ENCODE results near the gene SIPA1.

Gene SIPA1

GRCh38 chr11:65625628-65626342, 12.1 kb upstream of the SIPA1 start:
- no peak overlapping the region for H4K8ac ChIP-seq (ENCODE audit: low read length)
- DNase-seq = no peak
- H3K79me1 ChIP-seq (replicated peaks; ENCODE audit: low read length, poor library complexity, severe bottlenecking) = peaks cover 51% of the 10 kb centered on the region
- no peak overlapping the region for H3K9ac ChIP-seq (ENCODE audit: low read length)
- no peak overlapping the region for H2BK12ac ChIP-seq (ENCODE audit: low read length in 2 of 2)
- H4K91ac ChIP-seq (ENCODE audit: low read length) = no peak overlapping the region
- H2BK15ac ChIP-seq (ENCODE audit: low read depth, poor library complexity, severe bottlenecking) = no peak overlapping the region
- H2BK120ac ChIP-seq (ENCODE audit: low read depth, low read length) = no peak overlapping the region
- no peak overlapping the region for H2AFZ ChIP-seq (ENCODE audit: low read depth, low read length)
- H3K9me3 ChIP-seq (ENCODE audit: control insufficient read depth, low read length) = no peaks in the 10 kb centered on the region
- WGBS = 90% methylated on average over 30 of the region's 30 CpGs
- H3K4me3 ChIP-seq (ENCODE audit: insufficient read depth in 1 of 2, low read depth in 1 of 2, low read length in 2 of 2) = no peak overlapping the region
- no peaks in the 10 kb centered on the region for H3K27me3 ChIP-seq (ENCODE audit: control insufficient read depth in 1 of 2, insufficient read depth in 1 of 2, low read length in 2 of 2)
- no peak overlapping the region for H2BK5ac ChIP-seq (ENCODE audit: low read depth, low read length, poor library complexity, severe bottlenecking)
- H3K23ac ChIP-seq (ENCODE audit: low read length in 2 of 2) = no peak overlapping the region
- no peak overlapping the region for H3K4ac ChIP-seq (ENCODE audit: low read depth in 1 of 2, low read length in 2 of 2)
- peaks cover 93 to 94% of the 10 kb centered on the region in 2 experiments for H3K36me3 ChIP-seq (ENCODE audit: control insufficient read depth in 1 of 2, insufficient read depth in 2 of 2, low read depth in 1 of 2, low read length in 2 of 2)
- no peak overlapping the region for H3K4me2 ChIP-seq (ENCODE audit: low read length, poor library complexity, severe bottlenecking)
- no peak overlapping the region for H3K18ac ChIP-seq (ENCODE audit: low read depth in 1 of 2, low read length in 2 of 2)
- no peak overlapping the region for H2AK5ac ChIP-seq (ENCODE audit: low read length, severe bottlenecking)
- H3K4me1 ChIP-seq (ENCODE audit: control insufficient read depth, insufficient read depth, low read depth, low read length) = peaks cover 12% of the 10 kb centered on the region
- no peak overlapping the region for H3K27ac ChIP-seq (ENCODE audit: low read length, poor library complexity, severe bottlenecking)
- H3K14ac ChIP-seq (ENCODE audit: low read length in 2 of 2) = no peak overlapping the region

DNA sequence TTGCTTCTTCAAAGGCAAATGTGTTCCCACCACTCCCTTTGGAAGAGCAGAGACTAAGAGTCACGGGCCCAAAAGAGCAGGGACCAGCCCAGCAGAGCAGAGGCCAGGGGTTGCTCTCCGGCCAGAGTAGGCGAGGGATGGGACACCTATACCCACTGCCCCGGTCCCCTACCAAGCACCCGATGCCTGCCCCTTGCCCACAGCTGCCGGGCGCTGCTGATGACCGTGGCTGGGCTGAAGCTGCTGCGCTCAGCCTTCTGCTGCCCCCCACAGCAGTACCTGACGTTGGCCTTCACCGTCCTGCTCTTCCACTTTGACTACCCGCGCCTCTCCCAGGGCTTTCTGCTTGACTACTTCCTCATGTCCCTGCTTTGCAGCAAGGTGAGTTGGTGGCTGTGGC, 10.7 kb upstream of the SIPA1 start:
- Histone ChIP-seq H3K36me3 (ENCODE audit: control insufficient read depth in 1 of 2, insufficient read depth in 2 of 2, low read depth in 1 of 2, low read length in 2 of 2) (peaks cover 91 to 96% of the 10 kb centered on the region in 2 experiments), H2BK5ac (ENCODE audit: low read depth, low read length, poor library complexity, severe bottlenecking) (no peak overlapping the region), H2BK120ac (ENCODE audit: low read depth, low read length) (no peak overlapping the region), H3K9me3 (ENCODE audit: control insufficient read depth, low read length) (no peaks in the 10 kb centered on the region), H4K8ac (ENCODE audit: low read length) (no peak overlapping the region), H2AFZ (ENCODE audit: low read depth, low read length) (no peak overlapping the region), H3K79me1 (replicated peaks; ENCODE audit: low read length, poor library complexity, severe bottlenecking) (peaks cover 50% of the 10 kb centered on the region), H3K9ac (ENCODE audit: low read length) (no peak overlapping the region), H2AK5ac (ENCODE audit: low read length, severe bottlenecking) (no peak overlapping the region), H4K91ac (ENCODE audit: low read length) (no peak overlapping the region), H3K4me2 (ENCODE audit: low read length, poor library complexity, severe bottlenecking) (no peak overlapping the region), H3K4ac (ENCODE audit: low read depth in 1 of 2, low read length in 2 of 2) (no peak overlapping the region), H2BK12ac (ENCODE audit: low read length in 2 of 2) (no peak overlapping the region), H3K27me3 (ENCODE audit: control insufficient read depth in 1 of 2, insufficient read depth in 1 of 2, low read length in 2 of 2) (no peaks in the 10 kb centered on the region), H3K4me1 (ENCODE audit: control insufficient read depth, insufficient read depth, low read depth, low read length) (peaks cover 6% of the 10 kb centered on the region), H3K27ac (ENCODE audit: low read length, poor library complexity, severe bottlenecking) (no peak overlapping the region), H3K18ac (ENCODE audit: low read depth in 1 of 2, low read length in 2 of 2) (no peak overlapping the region), H3K14ac (ENCODE audit: low read length in 2 of 2) (no peak overlapping the region), H2BK15ac (ENCODE audit: low read depth, poor library complexity, severe bottlenecking) (no peak overlapping the region), H3K23ac (ENCODE audit: low read length in 2 of 2) (no peak overlapping the region), H3K4me3 (ENCODE audit: insufficient read depth in 1 of 2, low read depth in 1 of 2, low read length in 2 of 2) (no peak overlapping the region)
- no peak for DNase-seq
- WGBS = 95% methylated on average over 13 of the region's 13 CpGs

DNA sequence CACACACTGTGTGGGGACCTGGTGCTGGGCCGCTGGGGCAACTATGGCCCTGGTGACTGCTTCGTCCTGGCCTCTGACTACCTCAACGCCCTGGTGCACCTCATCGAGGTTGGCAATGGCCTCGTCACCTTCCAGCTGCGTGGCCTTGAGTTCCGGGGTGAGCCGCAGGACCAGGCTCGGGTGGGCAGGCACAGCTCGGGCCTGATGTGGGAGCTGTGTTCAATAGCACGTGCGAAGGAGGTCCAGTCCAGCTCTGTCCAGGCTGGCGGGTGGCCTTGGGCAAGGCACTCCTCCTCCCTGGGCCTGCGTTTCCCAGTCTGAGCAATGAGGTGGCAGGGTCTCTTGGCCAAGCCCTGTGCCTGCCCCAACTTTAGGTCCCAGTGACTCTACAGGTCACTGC, 8.3 kb upstream of the SIPA1 start:
- 97% methylated on average over 14 of the region's 14 CpGs for WGBS
- DNase-seq = no peak
- no peak overlapping the region for H3K4ac ChIP-seq (ENCODE audit: low read depth in 1 of 2, low read length in 2 of 2)
- H3K4me2 ChIP-seq (ENCODE audit: low read length, poor library complexity, severe bottlenecking) = no peak overlapping the region
- H3K9ac ChIP-seq (ENCODE audit: low read length) = no peak overlapping the region
- H3K36me3 ChIP-seq (ENCODE audit: control insufficient read depth in 1 of 2, insufficient read depth in 2 of 2, low read depth in 1 of 2, low read length in 2 of 2) = peaks cover 88 to 98% of the 10 kb centered on the region in 2 experiments
- H3K14ac ChIP-seq (ENCODE audit: low read length in 2 of 2) = no peak overlapping the region
- no peak overlapping the region for H3K4me3 ChIP-seq (ENCODE audit: insufficient read depth in 1 of 2, low read depth in 1 of 2, low read length in 2 of 2)
- no peak overlapping the region for H3K27ac ChIP-seq (ENCODE audit: low read length, poor library complexity, severe bottlenecking)
- no peak overlapping the region for H4K91ac ChIP-seq (ENCODE audit: low read length)
- H3K9me3 ChIP-seq (ENCODE audit: control insufficient read depth, low read length) = no peaks in the 10 kb centered on the region
- H3K79me1 ChIP-seq (replicated peaks; ENCODE audit: low read length, poor library complexity, severe bottlenecking) = peaks cover 50% of the 10 kb centered on the region
- H3K23ac ChIP-seq (ENCODE audit: low read length in 2 of 2) = no peak overlapping the region
- H2BK5ac ChIP-seq (ENCODE audit: low read depth, low read length, poor library complexity, severe bottlenecking) = no peak overlapping the region
- H2BK12ac ChIP-seq (ENCODE audit: low read length in 2 of 2) = no peak overlapping the region
- H2BK120ac ChIP-seq (ENCODE audit: low read depth, low read length) = no peak overlapping the region
- peaks cover 6% of the 10 kb centered on the region for H3K4me1 ChIP-seq (ENCODE audit: control insufficient read depth, insufficient read depth, low read depth, low read length)
- no peak overlapping the region for H3K18ac ChIP-seq (ENCODE audit: low read depth in 1 of 2, low read length in 2 of 2)
- H3K27me3 ChIP-seq (ENCODE audit: control insufficient read depth in 1 of 2, insufficient read depth in 1 of 2, low read length in 2 of 2) = no peaks in the 10 kb centered on the region
- no peak overlapping the region for H2BK15ac ChIP-seq (ENCODE audit: low read depth, poor library complexity, severe bottlenecking)
- no peak overlapping the region for H2AFZ ChIP-seq (ENCODE audit: low read depth, low read length)
- no peak overlapping the region for H2AK5ac ChIP-seq (ENCODE audit: low read length, severe bottlenecking)
- no peak overlapping the region for H4K8ac ChIP-seq (ENCODE audit: low read length)

- H3K4me2 ChIP-seq (ENCODE audit: low read length, poor library complexity, severe bottlenecking) = no peak overlapping the region
- H3K4me3 ChIP-seq (ENCODE audit: insufficient read depth in 1 of 2, low read depth in 1 of 2, low read length in 2 of 2) = no peak overlapping the region
- no peak overlapping the region for H2BK12ac ChIP-seq (ENCODE audit: low read length in 2 of 2)
- no peak overlapping the region for H3K27ac ChIP-seq (ENCODE audit: low read length, poor library complexity, severe bottlenecking)
- H3K9me3 ChIP-seq (ENCODE audit: control insufficient read depth, low read length) = no peaks in the 10 kb centered on the region
- no peak overlapping the region for H3K18ac ChIP-seq (ENCODE audit: low read depth in 1 of 2, low read length in 2 of 2)
- no peak overlapping the region for H2BK120ac ChIP-seq (ENCODE audit: low read depth, low read length)
- H2AFZ ChIP-seq (ENCODE audit: low read depth, low read length) = no peak overlapping the region
- peaks cover 2% of the 10 kb centered on the region for H3K4me1 ChIP-seq (ENCODE audit: control insufficient read depth, insufficient read depth, low read depth, low read length)
- no peak overlapping the region for H3K4ac ChIP-seq (ENCODE audit: low read depth in 1 of 2, low read length in 2 of 2)
- no peak overlapping the region for H3K14ac ChIP-seq (ENCODE audit: low read length in 2 of 2)
- no peak for DNase-seq
- H2BK5ac ChIP-seq (ENCODE audit: low read depth, low read length, poor library complexity, severe bottlenecking) = no peak overlapping the region
- peaks cover 52% of the 10 kb centered on the region for H3K79me1 ChIP-seq (replicated peaks; ENCODE audit: low read length, poor library complexity, severe bottlenecking)
- H4K91ac ChIP-seq (ENCODE audit: low read length) = no peak overlapping the region
- H2BK15ac ChIP-seq (ENCODE audit: low read depth, poor library complexity, severe bottlenecking) = no peak overlapping the region
- no peak overlapping the region for H2AK5ac ChIP-seq (ENCODE audit: low read length, severe bottlenecking)
- H3K36me3 ChIP-seq (ENCODE audit: control insufficient read depth in 1 of 2, insufficient read depth in 2 of 2, low read depth in 1 of 2, low read length in 2 of 2) = peaks cover 88 to 98% of the 10 kb centered on the region in 2 experiments
- no peak overlapping the region for H3K9ac ChIP-seq (ENCODE audit: low read length)
- H4K8ac ChIP-seq (ENCODE audit: low read length) = no peak overlapping the region
- 97% methylated on average over 11 of the region's 11 CpGs for WGBS
- no peaks in the 10 kb centered on the region for H3K27me3 ChIP-seq (ENCODE audit: control insufficient read depth in 1 of 2, insufficient read depth in 1 of 2, low read length in 2 of 2)
- no peak overlapping the region for H3K23ac ChIP-seq (ENCODE audit: low read length in 2 of 2)
Observed at GRCh38 chr11:65630215-65630614, 7.7 kb upstream of the SIPA1 start.
